H9 (cell line): ENCODE data around the gene CORO7. TPM values are rescaled to one million over a fixed set of nuclear protein-coding genes. Genes with fewer than 3 reads are reported as not detected.
A peak's percentile ranks its signal among the peaks of the same experiment; 100 is the strongest.

Experiments
- DNase-seq: peaks from one replicate; pipeline ENCODE4 v3.0.0-alpha.2; 2017
- H2AFZ ChIP-seq: one replicate; pipeline ENCODE4 v1.6.1; 2013; ENCODE audit warnings: mild to moderate bottlenecking, low read length, control low read depth, moderate library complexity
- H2AK5ac ChIP-seq: 2 replicates; pipeline ENCODE4 v1.6.1; 2013; ENCODE audit warnings: low read length, control low read depth, mixed read lengths; ENCODE audit not compliant: insufficient read length
- H2BK120ac ChIP-seq: one replicate; pipeline ENCODE4 v1.6.1; 2013; ENCODE audit warnings: low read depth, mild to moderate bottlenecking, low read length, control low read depth, inconsistent platforms; ENCODE audit not compliant: poor library complexity, severe bottlenecking
- H2BK12ac ChIP-seq: 2 replicates; pipeline ENCODE4 v1.6.1; 2013; ENCODE audit warnings: low read length, control low read depth, mixed read lengths, low read depth; ENCODE audit not compliant: insufficient read length
- H2BK15ac ChIP-seq: 2 replicates; pipeline ENCODE4 v1.6.1; 2013; ENCODE audit warnings: low read depth, low read length, control low read depth
- H2BK20ac ChIP-seq: one replicate; pipeline ENCODE4 v1.6.1; 2013; ENCODE audit warnings: low read depth, mild to moderate bottlenecking, low read length, control low read depth, inconsistent platforms; ENCODE audit not compliant: poor library complexity, severe bottlenecking
- H2BK5ac ChIP-seq: 2 replicates; pipeline ENCODE4 v1.6.1; 2013; ENCODE audit warnings: low read length, control low read depth, mixed read lengths; ENCODE audit not compliant: insufficient read length
- H3K14ac ChIP-seq: 2 replicates; pipeline ENCODE4 v1.6.1; 2013; ENCODE audit warnings: low read length, control low read depth; ENCODE audit not compliant: insufficient read depth
- H3K18ac ChIP-seq: 2 replicates; pipeline ENCODE4 v1.6.1; 2013; ENCODE audit warnings: low read depth, mild to moderate bottlenecking, mixed read lengths, low read length, control low read depth; ENCODE audit not compliant: insufficient read length
- H3K23ac ChIP-seq: 2 replicates; pipeline ENCODE4 v1.6.1; 2013; ENCODE audit warnings: low read length, control low read depth, mixed read lengths, low read depth; ENCODE audit not compliant: insufficient read length
- H3K23me2 ChIP-seq: 2 replicates; pipeline ENCODE4 v1.6.1; 2013; ENCODE audit warnings: low read depth, mild to moderate bottlenecking, mixed read lengths, low read length, control low read depth; ENCODE audit not compliant: insufficient read length, poor library complexity, severe bottlenecking
- H3K27ac ChIP-seq: 2 replicates; pipeline ENCODE4 v1.5.1; 2013; ENCODE audit warnings: low read length, control low read depth, mixed read lengths, low read depth; ENCODE audit not compliant: insufficient read length
- H3K27me3 ChIP-seq: 2 replicates; pipeline ENCODE4 v1.6.1; 2013; ENCODE audit warnings: low read length, control low read depth, inconsistent platforms; ENCODE audit not compliant: insufficient read depth
- H3K4ac ChIP-seq: 2 replicates; pipeline ENCODE4 v1.6.1; 2013; ENCODE audit warnings: low read depth, mild to moderate bottlenecking, control low read depth, inconsistent platforms, low read length, moderate library complexity
- H3K4me1 ChIP-seq: 2 replicates; pipeline ENCODE4 v1.6.1; 2013; ENCODE audit warnings: low read length, control low read depth, inconsistent platforms; ENCODE audit not compliant: insufficient read depth
- H3K4me2 ChIP-seq: 2 replicates; pipeline ENCODE4 v1.6.1; 2013; ENCODE audit warnings: low read length, control low read depth, mixed read lengths; ENCODE audit not compliant: insufficient read length, insufficient read depth
- H3K56ac ChIP-seq: 2 replicates; pipeline ENCODE4 v1.6.1; 2013; ENCODE audit warnings: low read depth, mild to moderate bottlenecking, mixed read lengths, low read length, control low read depth; ENCODE audit not compliant: insufficient read length
- H3K79me1 ChIP-seq: 2 replicates; pipeline ENCODE4 v1.6.1; 2013; ENCODE audit warnings: low read depth, mild to moderate bottlenecking, moderate library complexity, low read length, control low read depth, inconsistent platforms; ENCODE audit not compliant: insufficient read depth, poor library complexity, severe bottlenecking
- H3K79me2 ChIP-seq: 2 replicates; pipeline ENCODE4 v1.6.1; 2013; ENCODE audit warnings: low read length, control low read depth, inconsistent platforms; ENCODE audit not compliant: insufficient read depth
- H3K9ac ChIP-seq: 2 replicates; pipeline ENCODE4 v1.6.1; 2013; ENCODE audit warnings: low read length, control low read depth, mixed read lengths; ENCODE audit not compliant: insufficient read length; ENCODE audit errors: extremely low read depth
- H3K9me3 ChIP-seq: one replicate; pipeline ENCODE4 v1.6.1; 2013; ENCODE audit warnings: low read depth, low read length, inconsistent platforms; ENCODE audit not compliant: control insufficient read depth
- H3T11ph ChIP-seq: one replicate; pipeline ENCODE4 v1.6.1; 2013; ENCODE audit warnings: mild to moderate bottlenecking, low read length, control low read depth, inconsistent platforms
- H4K20me1 ChIP-seq: one replicate; pipeline ENCODE4 v1.6.1; 2013; ENCODE audit not compliant: control insufficient read depth, insufficient read length, insufficient read depth
- H4K5ac ChIP-seq: 2 replicates; pipeline ENCODE4 v1.6.1; 2013; ENCODE audit warnings: low read depth, mild to moderate bottlenecking, mixed read lengths, low read length, control low read depth; ENCODE audit not compliant: insufficient read length
- H4K8ac ChIP-seq: replicated peaks from 2 replicates; pipeline ENCODE4 v1.6.1; 2013; ENCODE audit warnings: low read length, control low read depth, mixed read lengths, low read depth; ENCODE audit not compliant: insufficient read length
- H4K91ac ChIP-seq: 2 replicates; pipeline ENCODE4 v1.6.1; 2013; ENCODE audit warnings: low read depth, mild to moderate bottlenecking, moderate library complexity, mixed read lengths, low read length, control low read depth; ENCODE audit not compliant: insufficient read length
- H3K27ac Mint-ChIP-seq, 3 experiments: 2 replicates in 2 of 3; 3 replicates in 1 of 3; pipeline ENCODE4 v1.8.0; 2020 to 2021; ENCODE audit warnings: mixed read lengths in 3 of 3, mild to moderate bottlenecking in 1 of 3, moderate library complexity in 1 of 3
- H3K27me3 Mint-ChIP-seq: 2 replicates; pipeline ENCODE4 v1.8.0; 2021; ENCODE audit warnings: low read depth, mild to moderate bottlenecking, moderate library complexity, mixed read lengths
- H3K36me3 Mint-ChIP-seq, 3 experiments: 2 replicates in 2 of 3; 3 replicates in 1 of 3; pipeline ENCODE4 v1.8.0; 2020 to 2021; ENCODE audit warnings: low read depth in 3 of 3, mixed read lengths in 3 of 3; ENCODE audit not compliant: insufficient read depth in 1 of 3
- H3K4me1 Mint-ChIP-seq, 2 experiments: 2 replicates each; pipeline ENCODE4 v1.8.0; 2020; ENCODE audit warnings: mixed read lengths in 2 of 2
- H3K4me3 Mint-ChIP-seq, 2 experiments: 2 replicates in 1 of 2; 3 replicates in 1 of 2; pipeline ENCODE4 v1.8.0; 2020 to 2021; ENCODE audit warnings: mild to moderate bottlenecking in 2 of 2, mixed read lengths in 2 of 2, moderate library complexity in 1 of 2
- H3K9me3 Mint-ChIP-seq, 2 experiments: 2 replicates in 1 of 2; 3 replicates in 1 of 2; pipeline ENCODE4 v1.8.0; 2020; ENCODE audit warnings: mild to moderate bottlenecking in 2 of 2, mixed read lengths in 2 of 2, moderate library complexity in 1 of 2
- WGBS: extraction: QIAGEN DNeasy Blood & Tissue Kit; methylation state at CpG from one replicate; pipeline ENCODE4 v1.1.7; 2013; ENCODE audit warnings: missing lambda C conversion rate, low lambda C conversion rate, mixed read lengths; ENCODE audit not compliant: insufficient read length; ENCODE audit errors: extremely low coverage; 5-methylcytosine and 5-hydroxymethylcytosine counted together
- total RNA-seq: library from RNA; stranded (reverse); gene quantifications from 2 replicates; pipeline ENCODE4 v1.2.1, GENCODE V29; 2021
- TF ChIP-seq, protein P1 (sequence below): fragments of 200-600 bp; sonication (generic); conservative IDR thresholded peaks from 3 replicates; pipeline ENCODE4 v1.8.0; 2021; ENCODE audit warnings: antibody characterized with exemption, mild to moderate bottlenecking

CORO7 gene
- total RNA-seq, 1 experiment from 2014 or later = 38.4 TPM

DNA sequence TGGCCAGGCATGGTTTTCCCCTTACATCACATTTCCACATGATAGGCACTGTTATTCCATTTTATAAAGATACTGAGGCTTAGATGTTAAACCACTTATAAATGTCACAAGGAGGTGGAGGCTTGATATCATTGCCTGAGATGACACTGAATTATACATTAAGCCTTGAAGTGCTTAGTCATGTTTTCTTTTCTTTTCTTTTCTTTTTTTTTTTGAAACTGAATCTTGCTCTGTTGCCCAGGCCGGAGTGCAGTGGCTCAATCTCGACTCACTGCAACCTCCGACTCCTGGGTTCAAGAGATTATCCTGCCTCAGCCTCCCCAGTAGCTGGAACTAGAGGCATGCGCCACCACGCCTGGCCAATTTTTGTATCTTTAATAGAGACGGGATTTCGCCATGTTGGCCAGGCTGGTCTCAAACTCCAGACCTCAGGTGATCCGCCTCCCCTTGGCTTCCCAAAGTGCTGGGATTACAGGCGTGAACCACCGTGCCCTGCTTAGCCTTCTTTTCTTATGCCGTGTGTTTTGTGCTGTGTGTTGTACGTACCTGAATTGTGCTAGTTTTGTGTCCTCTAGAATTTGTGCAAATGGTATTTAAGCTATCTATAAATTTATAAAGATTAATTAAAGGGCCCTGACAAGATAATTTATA, 10.5 kb upstream of the CORO7 start:
- peak overlapping the region; percentile 99 for H3K4me3 Mint-ChIP-seq
- no peak overlapping the region for H4K8ac ChIP-seq
- H3K27me3 Mint-ChIP-seq = no peaks in the 10 kb centered on the region
- H3K14ac ChIP-seq = no peak overlapping the region
- H3K36me3 Mint-ChIP-seq = peaks cover 19 to 29% (median 21%) of the 10 kb centered on the region in 3 experiments; a peak in 6 of 7 replicates
- H3T11ph ChIP-seq = no peak overlapping the region
- H2BK5ac ChIP-seq = no peak overlapping the region
- no peaks in the 10 kb centered on the region for H3K4me1 ChIP-seq
- no peak overlapping the region for H2AFZ ChIP-seq
- no peak overlapping the region for H4K91ac ChIP-seq
- no peak overlapping the region for H2BK120ac ChIP-seq
- H3K27ac ChIP-seq = no peak overlapping the region
- H2BK20ac ChIP-seq = no peak overlapping the region
- H3K79me2 ChIP-seq = peaks cover 12% of the 10 kb centered on the region; the same call in 1 of the 2 replicates
- H3K27ac Mint-ChIP-seq = peak overlapping the region in 2 of 3 experiments; percentile 96 to 98; a peak in 4 of 7 replicates
- no peak overlapping the region for H3K4ac ChIP-seq
- peak overlapping the region; percentile 89 for H3K9ac ChIP-seq
- H3K4me1 Mint-ChIP-seq = peaks cover 15 to 21% of the 10 kb centered on the region in 2 experiments
- H3K23me2 ChIP-seq = peaks cover 7% of the 10 kb centered on the region
- H3K23ac ChIP-seq = no peak overlapping the region
- DNase-seq = no peak
- no CpG with 5 or more reads among the region's 12 CpGs for WGBS
- H3K18ac ChIP-seq = no peak overlapping the region
- H3K56ac ChIP-seq = no peak overlapping the region
- no peaks in the 10 kb centered on the region for H4K20me1 ChIP-seq
- no peak overlapping the region for H2BK12ac ChIP-seq
- no peak overlapping the region for H2BK15ac ChIP-seq
- H2AK5ac ChIP-seq = no peak overlapping the region
- H3K79me1 ChIP-seq = no peaks in the 10 kb centered on the region
- no peaks in the 10 kb centered on the region for H3K9me3 ChIP-seq
- TF ChIP-seq, protein P1, sequence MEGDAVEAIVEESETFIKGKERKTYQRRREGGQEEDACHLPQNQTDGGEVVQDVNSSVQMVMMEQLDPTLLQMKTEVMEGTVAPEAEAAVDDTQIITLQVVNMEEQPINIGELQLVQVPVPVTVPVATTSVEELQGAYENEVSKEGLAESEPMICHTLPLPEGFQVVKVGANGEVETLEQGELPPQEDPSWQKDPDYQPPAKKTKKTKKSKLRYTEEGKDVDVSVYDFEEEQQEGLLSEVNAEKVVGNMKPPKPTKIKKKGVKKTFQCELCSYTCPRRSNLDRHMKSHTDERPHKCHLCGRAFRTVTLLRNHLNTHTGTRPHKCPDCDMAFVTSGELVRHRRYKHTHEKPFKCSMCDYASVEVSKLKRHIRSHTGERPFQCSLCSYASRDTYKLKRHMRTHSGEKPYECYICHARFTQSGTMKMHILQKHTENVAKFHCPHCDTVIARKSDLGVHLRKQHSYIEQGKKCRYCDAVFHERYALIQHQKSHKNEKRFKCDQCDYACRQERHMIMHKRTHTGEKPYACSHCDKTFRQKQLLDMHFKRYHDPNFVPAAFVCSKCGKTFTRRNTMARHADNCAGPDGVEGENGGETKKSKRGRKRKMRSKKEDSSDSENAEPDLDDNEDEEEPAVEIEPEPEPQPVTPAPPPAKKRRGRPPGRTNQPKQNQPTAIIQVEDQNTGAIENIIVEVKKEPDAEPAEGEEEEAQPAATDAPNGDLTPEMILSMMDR = no peak
- no peaks in the 10 kb centered on the region for H3K9me3 Mint-ChIP-seq
- peak overlapping the region; percentile 99 for H3K4me2 ChIP-seq
- H3K27me3 ChIP-seq = no peaks in the 10 kb centered on the region
- H4K5ac ChIP-seq = no peak overlapping the region
